ENCODE data around the gene RRAGA.
A peak's percentile ranks its signal among the peaks of the same experiment; 100 is the strongest.
"Not testable (repeated sequence)": the region's sequence is repeated elsewhere in the genome, so short reads cannot be mapped to it uniquely, and the experiment has no call there.

Gene RRAGA

DNA sequence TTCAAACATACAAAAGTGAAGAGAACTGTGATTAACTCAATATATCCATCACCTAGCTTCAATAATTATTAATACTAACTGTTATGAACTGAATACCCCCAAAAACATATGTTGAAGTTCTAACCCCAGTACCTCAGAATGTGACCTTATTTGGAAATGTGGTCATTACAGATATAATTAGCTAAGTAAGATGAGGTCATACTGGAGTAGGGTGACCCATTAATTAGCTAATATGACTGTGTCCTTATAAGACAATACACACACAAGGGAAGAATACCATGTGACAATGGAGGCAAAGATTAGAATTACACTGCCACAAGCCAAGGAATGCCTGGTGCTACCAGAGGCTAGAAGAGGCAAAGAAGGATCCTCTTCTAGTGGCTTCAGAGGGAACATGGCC lies 7.8 kb downstream of the RRAGA start:
- DNase-seq, result no peak
- no peaks in the 10 kb centered on the region for H3K9me3 ChIP-seq (ENCODE audit: severe bottlenecking)
- no peak overlapping the region for H3K27ac ChIP-seq
- H3K27me3 ChIP-seq (ENCODE audit: insufficient read depth, low read depth, severe bottlenecking), result no peaks in the 10 kb centered on the region
- TF ChIP-seq CTCF (IDR thresholded peaks at IDR 0.05; ENCODE audit: low read depth, low read length), result no peak
- H3K36me3 ChIP-seq, result peaks cover 50% of the 10 kb centered on the region
- no peak overlapping the region for H3K4me3 ChIP-seq (ENCODE audit: low read depth, low read length)

DNA sequence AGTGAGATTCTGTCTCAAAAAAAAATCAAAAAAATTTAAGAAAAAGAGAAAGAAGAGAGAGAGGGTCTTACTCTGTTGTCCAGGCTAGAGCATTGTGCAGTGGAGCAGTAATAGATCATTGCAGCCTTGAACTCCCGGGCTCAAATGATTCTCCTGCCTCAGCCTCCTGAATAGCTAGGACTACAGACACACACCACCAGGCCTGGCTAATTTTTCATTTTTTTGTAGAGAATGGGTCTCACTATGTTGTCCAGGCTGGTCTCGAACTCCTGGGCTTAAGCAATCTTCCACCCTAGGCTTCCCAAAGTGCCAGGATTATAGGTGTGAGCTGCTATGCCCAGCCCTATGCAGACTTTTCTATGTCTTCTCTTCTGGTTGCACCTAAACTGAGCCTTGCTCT lies 25.0 kb downstream of the RRAGA start:
- no peak overlapping the region for H3K27ac ChIP-seq
- no peak for DNase-seq
- H3K27me3 ChIP-seq (ENCODE audit: insufficient read depth, low read depth, severe bottlenecking), result no peaks in the 10 kb centered on the region
- H3K9me3 ChIP-seq (ENCODE audit: severe bottlenecking), result no peaks in the 10 kb centered on the region
- no peak overlapping the region for H3K4me3 ChIP-seq (ENCODE audit: low read depth, low read length)
- peaks cover 64% of the 10 kb centered on the region for H3K36me3 ChIP-seq
- no peak for TF ChIP-seq CTCF (IDR thresholded peaks at IDR 0.05; ENCODE audit: low read depth, low read length)

DNA sequence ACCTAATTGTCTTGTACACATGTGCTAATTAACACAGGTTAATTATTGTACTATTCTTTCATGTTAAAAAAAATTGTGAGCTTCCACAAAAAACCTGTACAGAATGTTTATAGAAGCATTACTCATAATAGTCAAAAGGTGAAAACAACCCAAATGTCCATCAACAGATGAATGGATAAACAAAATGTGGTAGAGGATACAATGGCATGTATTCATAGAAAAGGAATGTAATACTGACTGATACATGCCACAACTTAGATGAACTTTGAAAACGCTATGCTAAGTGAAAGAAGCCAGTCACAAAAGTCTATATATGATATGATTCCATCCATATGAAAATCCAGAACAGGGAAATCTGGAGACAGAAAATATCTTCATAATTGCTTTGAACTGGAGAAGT lies 25.6 kb downstream of the RRAGA start:
- H3K9me3 ChIP-seq (ENCODE audit: severe bottlenecking), result no peaks in the 10 kb centered on the region
- H3K36me3 ChIP-seq, result peaks cover 64% of the 10 kb centered on the region
- TF ChIP-seq CTCF (IDR thresholded peaks at IDR 0.05; ENCODE audit: low read depth, low read length), result no peak
- H3K27ac ChIP-seq, result no peak overlapping the region
- H3K27me3 ChIP-seq (ENCODE audit: insufficient read depth, low read depth, severe bottlenecking), result no peaks in the 10 kb centered on the region
- no peak overlapping the region for H3K4me3 ChIP-seq (ENCODE audit: low read depth, low read length)
- no peak for DNase-seq

DNA sequence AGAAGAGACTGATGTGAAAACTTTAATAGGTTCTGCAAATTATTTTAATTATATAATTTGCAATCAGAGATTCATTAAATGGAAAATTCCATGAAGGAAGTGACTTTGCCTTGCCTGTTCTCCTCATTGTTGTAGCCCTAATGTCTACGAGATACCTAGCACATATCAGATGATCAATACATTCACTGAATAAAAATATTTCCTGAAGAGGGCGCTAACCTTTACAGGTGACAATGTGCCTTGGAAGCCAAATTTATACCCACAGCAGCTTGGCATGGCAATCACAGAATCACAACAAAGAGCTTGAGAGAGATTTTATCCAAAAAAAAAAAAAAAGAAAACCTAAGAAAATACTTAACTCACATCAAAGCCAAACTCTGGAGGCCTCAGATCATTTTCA lies 36.1 kb downstream of the RRAGA start:
- Histone ChIP-seq H3K27ac (no peak overlapping the region), H3K9me3 (ENCODE audit: severe bottlenecking) (no peaks in the 10 kb centered on the region), H3K27me3 (ENCODE audit: insufficient read depth, low read depth, severe bottlenecking) (no peaks in the 10 kb centered on the region), H3K4me3 (ENCODE audit: low read depth, low read length) (no peak overlapping the region), H3K36me3 (peaks cover 76% of the 10 kb centered on the region)
- peak; percentile 30; the same call in 1 of the 2 replicates for TF ChIP-seq CTCF (IDR thresholded peaks at IDR 0.05; ENCODE audit: low read depth, low read length)
- no peak for DNase-seq

- DNase-seq, result no peak
- Histone ChIP-seq H3K9me3 (ENCODE audit: severe bottlenecking) (no peaks in the 10 kb centered on the region), H3K27ac (no peak overlapping the region), H3K27me3 (ENCODE audit: insufficient read depth, low read depth, severe bottlenecking) (no peaks in the 10 kb centered on the region), H3K36me3 (peaks cover 81% of the 10 kb centered on the region), H3K4me3 (ENCODE audit: low read depth, low read length) (no peak overlapping the region)
- TF ChIP-seq CTCF (IDR thresholded peaks at IDR 0.05; ENCODE audit: low read depth, low read length), result no peak
Observed at GRCh38 chr9:19087106-19088000, 38.1 kb downstream of the RRAGA start.

DNA sequence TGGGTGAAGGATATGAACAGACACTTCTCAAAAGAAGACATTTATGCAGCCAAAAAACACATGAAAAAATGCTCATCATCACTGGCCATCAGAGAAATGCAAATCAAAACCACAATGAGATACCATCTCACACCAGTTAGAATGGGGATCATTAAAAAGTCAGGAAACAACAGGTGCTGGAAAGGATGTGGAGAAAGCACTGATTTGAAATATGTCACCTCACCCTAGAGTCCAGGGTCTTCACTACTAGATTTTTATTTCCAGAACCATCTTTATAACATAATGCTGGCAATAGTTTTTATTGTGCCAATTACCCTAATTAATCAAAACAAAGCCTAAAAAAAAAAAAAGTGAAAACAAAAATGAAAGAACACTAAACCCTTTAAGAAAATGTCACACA lies 48.2 kb downstream of the RRAGA start:
- H3K4me3 ChIP-seq (ENCODE audit: low read depth, low read length); H3K9me3 ChIP-seq (ENCODE audit: severe bottlenecking); H3K27ac ChIP-seq; DNase-seq; H3K27me3 ChIP-seq (ENCODE audit: insufficient read depth, low read depth, severe bottlenecking): not testable (repeated sequence)
- peaks cover 69% of the 10 kb centered on the region for H3K36me3 ChIP-seq

Measured in WERI-Rb-1 (cell line).